Upper lobe of right lung (tissue), 1 donor: ENCODE data around the gene GDPD5. TPM values are rescaled to one million over a fixed set of nuclear protein-coding genes. Genes with fewer than 3 reads are reported as not detected.

Experiments used
- ATAC-seq: fragments of 200-7000 bp; cut with Tn5 transposase; one replicate; pipeline ENCODE4 v1.9.1; 2020; ENCODE audit warnings: mild to moderate bottlenecking, moderate library complexity
- DNase-seq: peaks from one replicate; pipeline ENCODE4 v3.0.0-alpha.2; 2020
- H3K27ac ChIP-seq: fragments of 200-600 bp; one replicate; pipeline ENCODE4 v1.8.0; 2022
- H3K27me3 ChIP-seq: fragments of 200-600 bp; one replicate; pipeline ENCODE4 v1.8.0; 2022; ENCODE audit warnings: mild to moderate bottlenecking
- H3K36me3 ChIP-seq: fragments of 200-600 bp; one replicate; pipeline ENCODE4 v1.8.0; 2022
- H3K4me1 ChIP-seq: fragments of 200-600 bp; one replicate; pipeline ENCODE4 v1.8.0; 2022
- H3K4me3 ChIP-seq: fragments of 200-600 bp; one replicate; pipeline ENCODE4 v1.8.0; 2022; ENCODE audit warnings: mild to moderate bottlenecking
- H3K9me3 ChIP-seq: fragments of 200-600 bp; one replicate; pipeline ENCODE4 v1.8.0; 2022
- CTCF ChIP-seq: fragments of 200-600 bp; IDR thresholded peaks from one replicate; pipeline ENCODE4 v1.8.0; 2022; ENCODE audit warnings: antibody characterized with exemption
- intact Hi-C: fragments of 100-400 bp; cut with DNase I; formaldehyde crosslinking; loops from one replicate; pipeline ENCODE4 v1.11.0; 2022
- total RNA-seq: library from RNA; stranded (reverse); fragmentation: NEBNext Ultra II Directional; extraction: Animal tissue kit (Norgen Biotek cat#: 25700); gene quantifications from one replicate; pipeline ENCODE4 v1.2.1, GENCODE V29; 2021
- donor health status: DM: no; HTN: yes; CAD: no; lungs with severe emphysema.

Gene GDPD5
- total RNA-seq, 1 donor from 2014 or later = 19.3 TPM

- no peak overlapping the region for H3K27ac ChIP-seq
- intact Hi-C loops = no loop called here
- no peaks in the 10 kb centered on the region for H3K9me3 ChIP-seq
- DNase-seq (no peak), ATAC-seq (no peak)
- no peak for TF ChIP-seq CTCF
- H3K27me3 ChIP-seq = no peaks in the 10 kb centered on the region
- no peaks in the 10 kb centered on the region for H3K36me3 ChIP-seq
- H3K4me3 ChIP-seq = no peak overlapping the region
- H3K4me1 ChIP-seq = peaks cover 4% of the 10 kb centered on the region
Observed at GRCh38 chr11:75461151-75461550, 64.6 kb downstream of the GDPD5 start.

GRCh38 chr11:75456596-75457183 lies 69.1 kb downstream of the GDPD5 start:
- Histone ChIP-seq H3K4me3 (no peak overlapping the region), H3K4me1 (no peaks in the 10 kb centered on the region), H3K9me3 (no peaks in the 10 kb centered on the region), H3K27ac (no peak overlapping the region), H3K36me3 (no peaks in the 10 kb centered on the region), H3K27me3 (no peaks in the 10 kb centered on the region)
- TF ChIP-seq CTCF = no peak
- DNase-seq (no peak), ATAC-seq (peak; percentile 9)
- intact Hi-C loops = no loop called here

GRCh38 chr11:75454987-75455386 lies 70.8 kb downstream of the GDPD5 start:
- Histone ChIP-seq H3K4me1 (no peaks in the 10 kb centered on the region), H3K27ac (no peak overlapping the region), H3K36me3 (no peaks in the 10 kb centered on the region), H3K27me3 (no peaks in the 10 kb centered on the region), H3K4me3 (no peak overlapping the region), H3K9me3 (no peaks in the 10 kb centered on the region)
- TF ChIP-seq CTCF = no peak
- ATAC-seq = no peak
- intact Hi-C loops = no loop called here
- DNase-seq = no peak

- Histone ChIP-seq H3K9me3 (no peaks in the 10 kb centered on the region), H3K4me3 (no peak overlapping the region), H3K27ac (no peak overlapping the region), H3K4me1 (no peaks in the 10 kb centered on the region), H3K36me3 (no peaks in the 10 kb centered on the region), H3K27me3 (no peaks in the 10 kb centered on the region)
- no peak for DNase-seq
- intact Hi-C loops = no loop called here
- ATAC-seq = no peak
- no peak for TF ChIP-seq CTCF
Observed at GRCh38 chr11:75453916-75454655, 71.7 kb downstream of the GDPD5 start.

- Histone ChIP-seq H3K27ac (no peak overlapping the region), H3K9me3 (no peaks in the 10 kb centered on the region), H3K4me3 (no peak overlapping the region), H3K4me1 (no peaks in the 10 kb centered on the region), H3K36me3 (no peaks in the 10 kb centered on the region), H3K27me3 (no peaks in the 10 kb centered on the region)
- ATAC-seq (peak; percentile 47), DNase-seq (no peak)
- peak; percentile 64 for TF ChIP-seq CTCF
- intact Hi-C loops = no loop called here
Observed at GRCh38 chr11:75450826-75451821, 74.6 kb downstream of the GDPD5 start.
